Measurements from ENCODE around the gene TRRAP.

DNA sequence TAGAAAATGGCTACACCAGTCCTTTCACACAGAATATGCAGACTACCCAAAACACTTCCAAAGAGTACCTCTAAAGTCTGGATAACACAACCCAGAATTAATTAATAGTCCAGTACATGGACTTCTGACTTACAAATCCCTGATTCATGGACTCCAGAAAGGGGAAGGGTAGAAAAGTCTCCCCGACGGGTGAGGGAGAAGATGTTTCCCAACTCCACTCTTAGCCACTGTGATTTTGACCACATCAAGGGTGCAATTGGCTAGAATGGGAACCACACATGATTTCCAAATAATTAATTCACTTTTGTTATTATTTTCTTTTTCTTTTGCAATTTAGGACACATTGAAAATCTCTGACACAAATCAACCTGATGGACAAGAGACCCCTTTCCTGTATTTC lies 9.9 kb upstream of the TRRAP start:
- TF ChIP-seq, protein P1, sequence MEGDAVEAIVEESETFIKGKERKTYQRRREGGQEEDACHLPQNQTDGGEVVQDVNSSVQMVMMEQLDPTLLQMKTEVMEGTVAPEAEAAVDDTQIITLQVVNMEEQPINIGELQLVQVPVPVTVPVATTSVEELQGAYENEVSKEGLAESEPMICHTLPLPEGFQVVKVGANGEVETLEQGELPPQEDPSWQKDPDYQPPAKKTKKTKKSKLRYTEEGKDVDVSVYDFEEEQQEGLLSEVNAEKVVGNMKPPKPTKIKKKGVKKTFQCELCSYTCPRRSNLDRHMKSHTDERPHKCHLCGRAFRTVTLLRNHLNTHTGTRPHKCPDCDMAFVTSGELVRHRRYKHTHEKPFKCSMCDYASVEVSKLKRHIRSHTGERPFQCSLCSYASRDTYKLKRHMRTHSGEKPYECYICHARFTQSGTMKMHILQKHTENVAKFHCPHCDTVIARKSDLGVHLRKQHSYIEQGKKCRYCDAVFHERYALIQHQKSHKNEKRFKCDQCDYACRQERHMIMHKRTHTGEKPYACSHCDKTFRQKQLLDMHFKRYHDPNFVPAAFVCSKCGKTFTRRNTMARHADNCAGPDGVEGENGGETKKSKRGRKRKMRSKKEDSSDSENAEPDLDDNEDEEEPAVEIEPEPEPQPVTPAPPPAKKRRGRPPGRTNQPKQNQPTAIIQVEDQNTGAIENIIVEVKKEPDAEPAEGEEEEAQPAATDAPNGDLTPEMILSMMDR (IDR thresholded peaks at IDR 0.05) = no peak
- no peak for TF ChIP-seq POLR2A (IDR thresholded peaks at IDR 0.05)
